H9 (cell line): ENCODE measurements around the gene TEC. TPM values are rescaled to one million over a fixed set of nuclear protein-coding genes. Genes with fewer than 3 reads are reported as not detected.
A peak's percentile ranks its signal among the peaks of the same experiment; 100 is the strongest.

Experiments
- DNase-seq: peaks from one replicate; pipeline ENCODE4 v3.0.0-alpha.2; 2017
- H2AFZ ChIP-seq: one replicate; pipeline ENCODE4 v1.6.1; 2013; ENCODE audit warnings: mild to moderate bottlenecking, low read length, control low read depth, moderate library complexity
- H2AK5ac ChIP-seq: 2 replicates; pipeline ENCODE4 v1.6.1; 2013; ENCODE audit warnings: low read length, control low read depth, mixed read lengths; ENCODE audit not compliant: insufficient read length
- H2BK120ac ChIP-seq: one replicate; pipeline ENCODE4 v1.6.1; 2013; ENCODE audit warnings: low read depth, mild to moderate bottlenecking, low read length, control low read depth, inconsistent platforms; ENCODE audit not compliant: poor library complexity, severe bottlenecking
- H2BK12ac ChIP-seq: 2 replicates; pipeline ENCODE4 v1.6.1; 2013; ENCODE audit warnings: low read length, control low read depth, mixed read lengths, low read depth; ENCODE audit not compliant: insufficient read length
- H2BK15ac ChIP-seq: 2 replicates; pipeline ENCODE4 v1.6.1; 2013; ENCODE audit warnings: low read depth, low read length, control low read depth
- H2BK20ac ChIP-seq: one replicate; pipeline ENCODE4 v1.6.1; 2013; ENCODE audit warnings: low read depth, mild to moderate bottlenecking, low read length, control low read depth, inconsistent platforms; ENCODE audit not compliant: poor library complexity, severe bottlenecking
- H2BK5ac ChIP-seq: 2 replicates; pipeline ENCODE4 v1.6.1; 2013; ENCODE audit warnings: low read length, control low read depth, mixed read lengths; ENCODE audit not compliant: insufficient read length
- H3K14ac ChIP-seq: 2 replicates; pipeline ENCODE4 v1.6.1; 2013; ENCODE audit warnings: low read length, control low read depth; ENCODE audit not compliant: insufficient read depth
- H3K18ac ChIP-seq: 2 replicates; pipeline ENCODE4 v1.6.1; 2013; ENCODE audit warnings: low read depth, mild to moderate bottlenecking, mixed read lengths, low read length, control low read depth; ENCODE audit not compliant: insufficient read length
- H3K23ac ChIP-seq: 2 replicates; pipeline ENCODE4 v1.6.1; 2013; ENCODE audit warnings: low read length, control low read depth, mixed read lengths, low read depth; ENCODE audit not compliant: insufficient read length
- H3K23me2 ChIP-seq: 2 replicates; pipeline ENCODE4 v1.6.1; 2013; ENCODE audit warnings: low read depth, mild to moderate bottlenecking, mixed read lengths, low read length, control low read depth; ENCODE audit not compliant: insufficient read length, poor library complexity, severe bottlenecking
- H3K27ac ChIP-seq: 2 replicates; pipeline ENCODE4 v1.5.1; 2013; ENCODE audit warnings: low read length, control low read depth, mixed read lengths, low read depth; ENCODE audit not compliant: insufficient read length
- H3K27me3 ChIP-seq: 2 replicates; pipeline ENCODE4 v1.6.1; 2013; ENCODE audit warnings: low read length, control low read depth, inconsistent platforms; ENCODE audit not compliant: insufficient read depth
- H3K4ac ChIP-seq: 2 replicates; pipeline ENCODE4 v1.6.1; 2013; ENCODE audit warnings: low read depth, mild to moderate bottlenecking, control low read depth, inconsistent platforms, low read length, moderate library complexity
- H3K4me1 ChIP-seq: 2 replicates; pipeline ENCODE4 v1.6.1; 2013; ENCODE audit warnings: low read length, control low read depth, inconsistent platforms; ENCODE audit not compliant: insufficient read depth
- H3K4me2 ChIP-seq: 2 replicates; pipeline ENCODE4 v1.6.1; 2013; ENCODE audit warnings: low read length, control low read depth, mixed read lengths; ENCODE audit not compliant: insufficient read length, insufficient read depth
- H3K56ac ChIP-seq: 2 replicates; pipeline ENCODE4 v1.6.1; 2013; ENCODE audit warnings: low read depth, mild to moderate bottlenecking, mixed read lengths, low read length, control low read depth; ENCODE audit not compliant: insufficient read length
- H3K79me1 ChIP-seq: 2 replicates; pipeline ENCODE4 v1.6.1; 2013; ENCODE audit warnings: low read depth, mild to moderate bottlenecking, moderate library complexity, low read length, control low read depth, inconsistent platforms; ENCODE audit not compliant: insufficient read depth, poor library complexity, severe bottlenecking
- H3K79me2 ChIP-seq: 2 replicates; pipeline ENCODE4 v1.6.1; 2013; ENCODE audit warnings: low read length, control low read depth, inconsistent platforms; ENCODE audit not compliant: insufficient read depth
- H3K9ac ChIP-seq: 2 replicates; pipeline ENCODE4 v1.6.1; 2013; ENCODE audit warnings: low read length, control low read depth, mixed read lengths; ENCODE audit not compliant: insufficient read length; ENCODE audit errors: extremely low read depth
- H3K9me3 ChIP-seq: one replicate; pipeline ENCODE4 v1.6.1; 2013; ENCODE audit warnings: low read depth, low read length, inconsistent platforms; ENCODE audit not compliant: control insufficient read depth
- H3T11ph ChIP-seq: one replicate; pipeline ENCODE4 v1.6.1; 2013; ENCODE audit warnings: mild to moderate bottlenecking, low read length, control low read depth, inconsistent platforms
- H4K20me1 ChIP-seq: one replicate; pipeline ENCODE4 v1.6.1; 2013; ENCODE audit not compliant: control insufficient read depth, insufficient read length, insufficient read depth
- H4K5ac ChIP-seq: 2 replicates; pipeline ENCODE4 v1.6.1; 2013; ENCODE audit warnings: low read depth, mild to moderate bottlenecking, mixed read lengths, low read length, control low read depth; ENCODE audit not compliant: insufficient read length
- H4K8ac ChIP-seq: replicated peaks from 2 replicates; pipeline ENCODE4 v1.6.1; 2013; ENCODE audit warnings: low read length, control low read depth, mixed read lengths, low read depth; ENCODE audit not compliant: insufficient read length
- H4K91ac ChIP-seq: 2 replicates; pipeline ENCODE4 v1.6.1; 2013; ENCODE audit warnings: low read depth, mild to moderate bottlenecking, moderate library complexity, mixed read lengths, low read length, control low read depth; ENCODE audit not compliant: insufficient read length
- H3K27ac Mint-ChIP-seq, 3 experiments: 2 replicates in 2 of 3; 3 replicates in 1 of 3; pipeline ENCODE4 v1.8.0; 2020 to 2021; ENCODE audit warnings: mixed read lengths in 3 of 3, mild to moderate bottlenecking in 1 of 3, moderate library complexity in 1 of 3
- H3K27me3 Mint-ChIP-seq: 2 replicates; pipeline ENCODE4 v1.8.0; 2021; ENCODE audit warnings: low read depth, mild to moderate bottlenecking, moderate library complexity, mixed read lengths
- H3K36me3 Mint-ChIP-seq, 3 experiments: 2 replicates in 2 of 3; 3 replicates in 1 of 3; pipeline ENCODE4 v1.8.0; 2020 to 2021; ENCODE audit warnings: low read depth in 3 of 3, mixed read lengths in 3 of 3; ENCODE audit not compliant: insufficient read depth in 1 of 3
- H3K4me1 Mint-ChIP-seq, 2 experiments: 2 replicates each; pipeline ENCODE4 v1.8.0; 2020; ENCODE audit warnings: mixed read lengths in 2 of 2
- H3K4me3 Mint-ChIP-seq, 2 experiments: 2 replicates in 1 of 2; 3 replicates in 1 of 2; pipeline ENCODE4 v1.8.0; 2020 to 2021; ENCODE audit warnings: mild to moderate bottlenecking in 2 of 2, mixed read lengths in 2 of 2, moderate library complexity in 1 of 2
- H3K9me3 Mint-ChIP-seq, 2 experiments: 2 replicates in 1 of 2; 3 replicates in 1 of 2; pipeline ENCODE4 v1.8.0; 2020; ENCODE audit warnings: mild to moderate bottlenecking in 2 of 2, mixed read lengths in 2 of 2, moderate library complexity in 1 of 2
- CTCF ChIP-seq: fragments of 200-600 bp; sonication (generic); conservative IDR thresholded peaks from 3 replicates; pipeline ENCODE4 v1.8.0; 2021; ENCODE audit warnings: antibody characterized with exemption, mild to moderate bottlenecking
- WGBS: extraction: QIAGEN DNeasy Blood & Tissue Kit; methylation state at CpG from one replicate; pipeline ENCODE4 v1.1.7; 2013; ENCODE audit warnings: missing lambda C conversion rate, low lambda C conversion rate, mixed read lengths; ENCODE audit not compliant: insufficient read length; ENCODE audit errors: extremely low coverage; 5-methylcytosine and 5-hydroxymethylcytosine counted together
- total RNA-seq: library from RNA; stranded (reverse); gene quantifications from 2 replicates; pipeline ENCODE4 v1.2.1, GENCODE V29; 2021

The TEC gene
- total RNA-seq, 1 experiment from 2014 or later, result 1.8 TPM

GRCh38 chr4:48275247-48275646, 5.6 kb upstream of the TEC start:
- Histone ChIP-seq H2AFZ (no peak overlapping the region), H4K8ac (no peak overlapping the region), H3K79me2 (no peaks in the 10 kb centered on the region), H3K9me3 (no peaks in the 10 kb centered on the region), H3K23me2 (no peaks in the 10 kb centered on the region), H3K79me1 (no peaks in the 10 kb centered on the region), H3K56ac (no peak overlapping the region), H3K27me3 (no peaks in the 10 kb centered on the region), H2BK20ac (no peak overlapping the region), H3K4me1 (no peaks in the 10 kb centered on the region), H2BK12ac (no peak overlapping the region), H3K18ac (no peak overlapping the region), H2BK5ac (no peak overlapping the region), H2BK120ac (no peak overlapping the region), H4K5ac (no peak overlapping the region), H3K14ac (no peak overlapping the region), H3T11ph (no peak overlapping the region), H3K27ac (no peak overlapping the region), H3K4me2 (no peak overlapping the region), H4K20me1 (no peaks in the 10 kb centered on the region), H4K91ac (no peak overlapping the region), H2BK15ac (no peak overlapping the region), H3K9ac (no peak overlapping the region), H2AK5ac (no peak overlapping the region), H3K23ac (no peak overlapping the region), H3K4ac (no peak overlapping the region)
- peaks cover 8 to 18% (median 8%) of the 10 kb centered on the region in 3 experiments for H3K36me3 Mint-ChIP-seq
- no CpG with 5 or more reads among the region's 3 CpGs for WGBS
- no peak overlapping the region for H3K4me3 Mint-ChIP-seq
- H3K4me1 Mint-ChIP-seq, result peaks cover 3 to 4% of the 10 kb centered on the region in 2 experiments; a peak in 2 of 4 replicates
- TF ChIP-seq CTCF, result peak; percentile 77
- peaks cover 6% of the 10 kb centered on the region; the same call in 1 of the 2 replicates for H3K27me3 Mint-ChIP-seq
- H3K27ac Mint-ChIP-seq, result no peak overlapping the region
- H3K9me3 Mint-ChIP-seq, result peaks cover 20% of the 10 kb centered on the region in 2 experiments
- no peak for DNase-seq
